ENCODE results near the gene ASAP2.

ASAP2 gene

DNA sequence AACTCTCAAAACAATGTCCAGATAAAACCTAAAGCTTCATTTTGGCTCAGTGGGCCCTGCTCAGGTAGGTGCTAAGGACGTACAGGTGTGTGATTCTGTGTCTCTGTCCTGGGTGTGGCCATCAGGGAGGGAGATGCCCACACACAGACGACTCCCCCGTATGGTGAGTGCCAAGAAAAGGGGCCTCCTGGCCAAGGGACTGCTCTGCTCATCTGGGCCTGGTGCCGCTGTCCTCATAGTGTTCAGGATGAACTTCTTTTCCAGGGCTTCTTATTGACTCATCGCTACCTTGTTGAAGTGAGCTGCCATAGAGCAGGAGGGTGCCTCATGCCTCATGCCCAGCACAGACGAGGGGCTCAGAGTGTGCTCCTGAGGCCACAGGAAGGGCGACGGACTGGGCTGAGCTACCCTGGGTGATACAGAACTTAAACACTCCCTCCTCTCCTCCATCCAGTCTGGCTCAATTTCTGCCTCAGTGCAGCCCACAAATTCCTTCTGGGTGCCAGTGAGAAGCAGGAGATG is 158.9 kb downstream of the ASAP2 start:
- Histone ChIP-seq H3K9me3 (ENCODE audit: control insufficient read depth in 1 of 2, low read length in 2 of 2) (no peaks in the 10 kb centered on the region), H3K4me1 (ENCODE audit: control insufficient read depth in 1 of 2, insufficient read depth in 2 of 2, low read length in 2 of 2) (no peaks in the 10 kb centered on the region), H3K9ac (ENCODE audit: low read depth in 1 of 2, low read length in 2 of 2) (no peak overlapping the region), H3K27me3 (ENCODE audit: control insufficient read depth in 1 of 2, insufficient read depth in 2 of 2, low read length in 2 of 2) (no peaks in the 10 kb centered on the region), H3K27ac (ENCODE audit: low read depth, low read length) (no peak overlapping the region), H3K4me3 (ENCODE audit: low read depth in 1 of 2, low read length in 2 of 2) (no peak overlapping the region), H3K36me3 (ENCODE audit: control insufficient read depth in 1 of 2, insufficient read depth in 2 of 2, low read length in 2 of 2) (peaks cover 10 to 53% of the 10 kb centered on the region in 2 donors)

- Histone ChIP-seq H3K27ac (ENCODE audit: low read depth, low read length) (no peak overlapping the region), H3K36me3 (ENCODE audit: control insufficient read depth in 1 of 2, insufficient read depth in 2 of 2, low read length in 2 of 2) (peaks cover 10 to 57% of the 10 kb centered on the region in 2 donors), H3K4me1 (ENCODE audit: control insufficient read depth in 1 of 2, insufficient read depth in 2 of 2, low read length in 2 of 2) (no peaks in the 10 kb centered on the region), H3K27me3 (ENCODE audit: control insufficient read depth in 1 of 2, insufficient read depth in 2 of 2, low read length in 2 of 2) (no peaks in the 10 kb centered on the region), H3K9me3 (ENCODE audit: control insufficient read depth in 1 of 2, low read length in 2 of 2) (no peaks in the 10 kb centered on the region), H3K9ac (ENCODE audit: low read depth in 1 of 2, low read length in 2 of 2) (no peak overlapping the region), H3K4me3 (ENCODE audit: low read depth in 1 of 2, low read length in 2 of 2) (no peak overlapping the region)
Measured at GRCh38 chr2:9366026-9366425, 159.4 kb downstream of the ASAP2 start.

DNA sequence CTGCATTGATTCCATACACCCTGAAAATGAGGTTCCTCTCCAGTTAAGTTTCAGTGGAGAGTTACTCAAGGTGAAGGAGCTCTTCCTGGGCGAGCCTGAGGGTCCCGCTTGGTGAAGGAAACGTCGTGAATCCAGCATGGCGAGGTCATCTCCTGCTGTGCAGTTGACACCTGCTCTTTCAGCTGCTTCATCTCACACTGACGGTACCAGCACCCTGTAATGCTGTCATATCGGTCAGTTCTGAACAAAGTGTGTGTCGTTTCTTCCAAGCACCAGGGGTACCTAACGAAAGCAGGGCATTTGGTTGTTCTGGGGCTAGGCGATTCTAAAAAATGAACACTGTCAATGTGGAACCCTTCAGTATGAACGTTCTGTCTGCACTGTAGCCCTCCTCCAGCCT is 164.1 kb downstream of the ASAP2 start:
- H3K36me3 ChIP-seq (ENCODE audit: control insufficient read depth in 1 of 2, insufficient read depth in 2 of 2, low read length in 2 of 2): peaks cover 13 to 71% of the 10 kb centered on the region in 2 donors

DNA sequence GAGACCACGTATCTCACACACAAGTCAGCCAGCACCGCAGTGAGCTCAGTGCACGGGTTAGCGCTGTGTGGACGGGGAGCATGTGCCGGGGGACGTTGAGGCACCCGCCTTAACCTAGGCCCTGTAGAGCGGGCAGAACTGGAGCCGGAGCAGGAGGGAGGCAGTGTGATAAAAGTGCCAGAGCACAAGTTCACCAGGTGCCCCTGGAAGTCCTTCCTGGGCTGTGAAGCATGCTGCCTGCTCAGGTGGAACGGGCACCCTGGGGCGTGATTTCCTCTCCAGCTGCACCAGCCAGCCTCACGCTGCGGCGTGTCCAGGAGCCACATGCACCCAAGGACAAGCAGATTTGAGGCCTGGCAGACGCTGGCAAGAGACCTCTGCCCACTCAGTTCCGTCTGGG is 166.4 kb downstream of the ASAP2 start:
- Histone ChIP-seq H3K27ac (ENCODE audit: low read depth, low read length) (peak overlapping the region; percentile 48), H3K9ac (ENCODE audit: low read depth in 1 of 2, low read length in 2 of 2) (no peak overlapping the region), H3K4me1 (ENCODE audit: control insufficient read depth in 1 of 2, insufficient read depth in 2 of 2, low read length in 2 of 2) (no peaks in the 10 kb centered on the region), H3K4me3 (ENCODE audit: low read depth in 1 of 2, low read length in 2 of 2) (no peak overlapping the region), H3K9me3 (ENCODE audit: control insufficient read depth in 1 of 2, low read length in 2 of 2) (no peaks in the 10 kb centered on the region), H3K36me3 (ENCODE audit: control insufficient read depth in 1 of 2, insufficient read depth in 2 of 2, low read length in 2 of 2) (peaks cover 24 to 69% of the 10 kb centered on the region in 2 donors), H3K27me3 (ENCODE audit: control insufficient read depth in 1 of 2, insufficient read depth in 2 of 2, low read length in 2 of 2) (no peaks in the 10 kb centered on the region)

More for the DNA sequence above, 164.1 kb downstream of the ASAP2 start:
- no peak overlapping the region for H3K9ac ChIP-seq (ENCODE audit: low read depth in 1 of 2, low read length in 2 of 2)
- no peak overlapping the region for H3K4me3 ChIP-seq (ENCODE audit: low read depth in 1 of 2, low read length in 2 of 2)
- H3K27ac ChIP-seq (ENCODE audit: low read depth, low read length): no peak overlapping the region
- H3K4me1 ChIP-seq (ENCODE audit: control insufficient read depth in 1 of 2, insufficient read depth in 2 of 2, low read length in 2 of 2): no peaks in the 10 kb centered on the region
- H3K9me3 ChIP-seq (ENCODE audit: control insufficient read depth in 1 of 2, low read length in 2 of 2): no peaks in the 10 kb centered on the region
- no peaks in the 10 kb centered on the region for H3K27me3 ChIP-seq (ENCODE audit: control insufficient read depth in 1 of 2, insufficient read depth in 2 of 2, low read length in 2 of 2)

GRCh38 chr2:9373476-9373875 is 166.9 kb downstream of the ASAP2 start:
- Histone ChIP-seq H3K36me3 (ENCODE audit: control insufficient read depth in 1 of 2, insufficient read depth in 2 of 2, low read length in 2 of 2) (peaks cover 24 to 68% of the 10 kb centered on the region in 2 donors), H3K4me3 (ENCODE audit: low read depth in 1 of 2, low read length in 2 of 2) (no peak overlapping the region), H3K9ac (ENCODE audit: low read depth in 1 of 2, low read length in 2 of 2) (no peak overlapping the region), H3K27ac (ENCODE audit: low read depth, low read length) (peak overlapping the region; percentile 22), H3K4me1 (ENCODE audit: control insufficient read depth in 1 of 2, insufficient read depth in 2 of 2, low read length in 2 of 2) (peaks cover 0 to 4% of the 10 kb centered on the region in 2 donors), H3K27me3 (ENCODE audit: control insufficient read depth in 1 of 2, insufficient read depth in 2 of 2, low read length in 2 of 2) (no peaks in the 10 kb centered on the region), H3K9me3 (ENCODE audit: control insufficient read depth in 1 of 2, low read length in 2 of 2) (no peaks in the 10 kb centered on the region)

DNA sequence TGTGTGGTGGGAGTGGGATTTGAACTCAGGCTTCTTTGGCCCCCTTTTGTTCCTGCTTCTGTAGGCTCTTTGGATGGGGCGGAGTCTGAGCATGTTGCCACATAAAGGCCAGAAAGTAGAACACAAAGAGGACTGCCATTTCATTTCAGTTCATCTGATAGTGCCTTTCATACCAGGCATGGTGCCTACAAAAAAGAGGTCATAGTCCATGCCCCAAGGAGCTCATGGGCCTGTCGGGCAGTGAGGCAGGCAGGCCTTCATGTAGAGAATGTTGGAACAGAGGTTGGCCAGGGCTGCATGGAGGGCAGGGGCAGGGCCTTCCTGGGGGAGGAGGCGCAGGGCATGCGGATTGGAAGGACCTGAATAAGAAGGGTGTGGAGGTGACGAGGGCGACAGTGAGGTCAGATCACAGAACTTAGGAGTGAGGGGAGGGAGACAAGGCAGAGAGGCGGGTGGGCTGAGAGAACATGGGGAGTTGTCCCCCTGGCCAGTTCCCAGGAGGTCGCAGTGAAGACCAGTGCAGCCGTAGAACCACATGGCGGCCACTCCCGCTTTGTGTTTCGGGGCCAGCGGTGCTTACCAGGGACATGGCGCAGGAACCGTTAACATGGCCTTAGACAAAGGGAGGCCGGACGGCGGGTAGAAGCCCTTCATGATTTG is 167.6 kb downstream of the ASAP2 start:
- Histone ChIP-seq H3K9ac (ENCODE audit: low read depth in 1 of 2, low read length in 2 of 2) (no peak overlapping the region), H3K9me3 (ENCODE audit: control insufficient read depth in 1 of 2, low read length in 2 of 2) (no peaks in the 10 kb centered on the region), H3K36me3 (ENCODE audit: control insufficient read depth in 1 of 2, insufficient read depth in 2 of 2, low read length in 2 of 2) (peaks cover 24 to 70% of the 10 kb centered on the region in 2 donors), H3K27me3 (ENCODE audit: control insufficient read depth in 1 of 2, insufficient read depth in 2 of 2, low read length in 2 of 2) (no peaks in the 10 kb centered on the region), H3K4me3 (ENCODE audit: low read depth in 1 of 2, low read length in 2 of 2) (no peak overlapping the region), H3K4me1 (ENCODE audit: control insufficient read depth in 1 of 2, insufficient read depth in 2 of 2, low read length in 2 of 2) (peaks cover 0 to 5% of the 10 kb centered on the region in 2 donors), H3K27ac (ENCODE audit: low read depth, low read length) (no peak overlapping the region)

DNA sequence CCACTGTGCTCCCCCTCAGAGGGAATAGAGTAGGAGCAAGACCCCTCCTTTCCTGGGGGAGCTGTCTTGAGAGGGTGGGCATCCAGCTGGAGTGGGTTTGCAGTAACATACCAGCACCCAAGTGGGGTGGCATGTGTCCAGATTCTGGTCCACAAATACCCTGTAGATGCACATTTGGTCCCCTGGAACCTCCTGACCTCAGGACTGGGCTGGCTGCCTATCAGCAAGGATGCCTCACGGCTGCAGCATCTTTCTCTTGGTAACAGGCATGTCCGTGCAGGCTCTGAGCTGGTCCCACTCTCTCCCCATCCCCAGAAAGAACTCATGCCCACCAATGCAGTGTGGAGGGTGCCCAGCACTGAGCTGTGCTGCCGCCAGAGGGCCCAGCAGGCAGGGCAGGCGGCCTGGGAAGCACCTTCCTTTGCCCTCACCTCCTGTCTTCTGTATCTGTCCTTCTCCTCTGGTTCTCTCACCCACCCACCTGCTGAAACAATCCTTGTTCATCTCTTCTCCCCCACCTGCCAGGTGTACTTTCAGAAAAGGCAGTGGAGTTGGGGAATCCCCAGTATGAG is 169.3 kb downstream of the ASAP2 start:
- no peaks in the 10 kb centered on the region for H3K9me3 ChIP-seq (ENCODE audit: control insufficient read depth in 1 of 2, low read length in 2 of 2)
- peaks cover 30 to 64% of the 10 kb centered on the region in 2 donors for H3K36me3 ChIP-seq (ENCODE audit: control insufficient read depth in 1 of 2, insufficient read depth in 2 of 2, low read length in 2 of 2)
- H3K27me3 ChIP-seq (ENCODE audit: control insufficient read depth in 1 of 2, insufficient read depth in 2 of 2, low read length in 2 of 2): no peaks in the 10 kb centered on the region
- peaks cover 0 to 9% of the 10 kb centered on the region in 2 donors for H3K4me1 ChIP-seq (ENCODE audit: control insufficient read depth in 1 of 2, insufficient read depth in 2 of 2, low read length in 2 of 2)
- no peak overlapping the region for H3K27ac ChIP-seq (ENCODE audit: low read depth, low read length)
- no peak overlapping the region for H3K9ac ChIP-seq (ENCODE audit: low read depth in 1 of 2, low read length in 2 of 2)
- H3K4me3 ChIP-seq (ENCODE audit: low read depth in 1 of 2, low read length in 2 of 2): no peak overlapping the region

DNA sequence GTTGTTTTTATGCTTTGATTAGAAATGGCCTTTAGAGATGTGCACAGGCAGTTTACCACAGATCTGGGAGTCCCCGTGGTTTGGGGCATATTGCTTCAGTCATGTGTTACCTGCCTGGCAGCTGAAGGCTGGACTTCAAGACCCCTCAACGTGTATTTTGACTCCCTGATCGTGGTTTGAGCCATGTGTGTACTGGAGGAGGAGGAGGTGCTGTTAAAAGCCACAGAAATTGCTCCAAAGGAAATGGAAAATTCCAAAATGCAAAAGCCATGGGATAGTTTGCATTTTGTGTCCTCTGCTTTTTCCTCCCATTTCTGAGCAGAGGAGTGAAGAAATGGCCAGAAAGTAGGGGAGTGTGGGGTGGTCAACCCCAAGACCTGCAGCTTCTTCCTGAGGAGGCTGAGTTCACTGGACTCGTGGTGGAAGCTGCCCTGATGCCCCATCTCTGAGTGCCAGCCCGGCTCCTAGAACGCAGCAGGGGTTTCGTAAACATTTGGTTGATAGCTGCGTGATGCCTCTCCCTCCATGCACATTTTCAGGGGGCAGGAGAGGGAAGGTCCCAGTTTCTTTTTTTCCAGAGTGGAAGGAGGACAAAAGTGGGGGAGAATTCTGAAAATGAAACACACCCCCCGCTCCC is 171.0 kb downstream of the ASAP2 start:
- no peak overlapping the region for H3K27ac ChIP-seq (ENCODE audit: low read depth, low read length)
- H3K4me3 ChIP-seq (ENCODE audit: low read depth in 1 of 2, low read length in 2 of 2): no peak overlapping the region
- no peak overlapping the region for H3K9ac ChIP-seq (ENCODE audit: low read depth in 1 of 2, low read length in 2 of 2)
- H3K4me1 ChIP-seq (ENCODE audit: control insufficient read depth in 1 of 2, insufficient read depth in 2 of 2, low read length in 2 of 2): peaks cover 0 to 10% of the 10 kb centered on the region in 2 donors
- peaks cover 28 to 63% of the 10 kb centered on the region in 2 donors for H3K36me3 ChIP-seq (ENCODE audit: control insufficient read depth in 1 of 2, insufficient read depth in 2 of 2, low read length in 2 of 2)
- H3K9me3 ChIP-seq (ENCODE audit: control insufficient read depth in 1 of 2, low read length in 2 of 2): no peaks in the 10 kb centered on the region
- H3K27me3 ChIP-seq (ENCODE audit: control insufficient read depth in 1 of 2, insufficient read depth in 2 of 2, low read length in 2 of 2): no peaks in the 10 kb centered on the region

- H3K27ac ChIP-seq (ENCODE audit: low read depth, low read length): peak overlapping the region; percentile 23
- H3K9ac ChIP-seq (ENCODE audit: low read depth in 1 of 2, low read length in 2 of 2): no peak overlapping the region
- H3K4me1 ChIP-seq (ENCODE audit: control insufficient read depth in 1 of 2, insufficient read depth in 2 of 2, low read length in 2 of 2): peaks cover 0 to 10% of the 10 kb centered on the region in 2 donors
- H3K27me3 ChIP-seq (ENCODE audit: control insufficient read depth in 1 of 2, insufficient read depth in 2 of 2, low read length in 2 of 2): no peaks in the 10 kb centered on the region
- no peak overlapping the region for H3K4me3 ChIP-seq (ENCODE audit: low read depth in 1 of 2, low read length in 2 of 2)
- H3K9me3 ChIP-seq (ENCODE audit: control insufficient read depth in 1 of 2, low read length in 2 of 2): no peaks in the 10 kb centered on the region
- peaks cover 27 to 62% of the 10 kb centered on the region in 2 donors for H3K36me3 ChIP-seq (ENCODE audit: control insufficient read depth in 1 of 2, insufficient read depth in 2 of 2, low read length in 2 of 2)
Measured at GRCh38 chr2:9378433-9379390, 172.1 kb downstream of the ASAP2 start.
